NCI-H510A treated with DMSO at 0.1 percent for 48 hours (cell line): ENCODE results near the gene MFSD1.
"Not testable (repeated sequence)": the region's sequence is repeated elsewhere in the genome, so short reads cannot be mapped to it uniquely, and the experiment has no call there.

Source experiments
- DNase-seq: peaks from one replicate; lab custom pipeline; 2025; lab: John Stamatoyannopoulos, UW

Gene MFSD1

GRCh38 chr3:158775426-158776410 is 26.1 kb upstream of the MFSD1 start:
- no peak for DNase-seq

- DNase-seq = no peak
Observed at GRCh38 chr3:158776531-158776930, 25.3 kb upstream of the MFSD1 start.

GRCh38 chr3:158777161-158777873 is 24.5 kb upstream of the MFSD1 start:
- DNase-seq = no peak

GRCh38 chr3:158780766-158781165 is 21.1 kb upstream of the MFSD1 start:
- no peak for DNase-seq

- DNase-seq = no peak
Observed at GRCh38 chr3:158781191-158781590, 20.7 kb upstream of the MFSD1 start.

- DNase-seq = no peak
Observed at GRCh38 chr3:158781849-158782248, 20.0 kb upstream of the MFSD1 start.

- DNase-seq = no peak
Observed at GRCh38 chr3:158782283-158782989, 19.4 kb upstream of the MFSD1 start.

- no peak for DNase-seq
Observed at GRCh38 chr3:158783051-158783450, 18.8 kb upstream of the MFSD1 start.

- DNase-seq = no peak
Observed at GRCh38 chr3:158785972-158786371, 15.9 kb upstream of the MFSD1 start.

GRCh38 chr3:158788446-158788845 is 13.4 kb upstream of the MFSD1 start:
- DNase-seq = no peak

- DNase-seq = peak; percentile 13
Observed at GRCh38 chr3:158789592-158789991, 12.3 kb upstream of the MFSD1 start.

GRCh38 chr3:158790901-158791589 is 10.8 kb upstream of the MFSD1 start:
- DNase-seq = peak; percentile 59

GRCh38 chr3:158791590-158791920 is 10.3 kb upstream of the MFSD1 start:
- DNase-seq = not testable (repeated sequence)

GRCh38 chr3:158792709-158793108 is 9.1 kb upstream of the MFSD1 start:
- DNase-seq = no peak

GRCh38 chr3:158794206-158794605 is 7.6 kb upstream of the MFSD1 start:
- DNase-seq = no peak

- DNase-seq = peak; percentile 9
Observed at GRCh38 chr3:158794936-158795518, 6.8 kb upstream of the MFSD1 start.

- DNase-seq = no peak
Observed at GRCh38 chr3:158801201-158801600, 653 bp upstream of the MFSD1 start.

GRCh38 chr3:158802409-158803268 is 785 bp downstream of the MFSD1 start:
- peak; percentile 27 for DNase-seq

GRCh38 chr3:158804441-158804840 is 2.6 kb downstream of the MFSD1 start:
- no peak for DNase-seq

- DNase-seq = no peak
Observed at GRCh38 chr3:158808697-158809096, 6.8 kb downstream of the MFSD1 start.

GRCh38 chr3:158809642-158810041 is 7.8 kb downstream of the MFSD1 start:
- no peak for DNase-seq
